GM21723 (cell line): ENCODE results near the gene WWC1.
A peak's percentile ranks its signal among the peaks of the same experiment; 100 is the strongest.

Experiments
- ATAC-seq: cut with Tn5 transposase; IDR thresholded peaks from one replicate; pipeline ENCODE4 v1.9.1; 2021; ENCODE audit warnings: mild to moderate bottlenecking, moderate library complexity; ENCODE audit not compliant: unreplicated experiment

The WWC1 gene

DNA sequence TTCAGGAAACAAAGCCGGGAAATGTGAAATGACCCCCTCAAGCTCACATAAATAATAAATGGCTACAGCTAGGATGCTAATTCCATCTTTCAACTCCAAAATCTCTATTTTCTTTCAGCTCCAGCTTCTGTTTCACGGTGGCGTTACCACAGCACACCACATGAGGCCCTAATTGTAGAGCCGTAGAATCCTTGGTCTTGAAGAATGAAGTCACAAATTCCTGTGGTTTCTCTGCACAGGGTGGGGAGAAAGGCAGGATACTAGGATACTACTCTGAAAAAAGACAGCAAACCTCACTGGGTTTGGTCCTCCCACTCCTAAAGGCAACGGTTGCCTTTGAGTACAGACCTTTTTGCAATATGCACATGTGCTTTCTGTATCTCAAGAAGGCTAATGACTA lies 180.9 kb downstream of the WWC1 start:
- ATAC-seq = no peak

DNA sequence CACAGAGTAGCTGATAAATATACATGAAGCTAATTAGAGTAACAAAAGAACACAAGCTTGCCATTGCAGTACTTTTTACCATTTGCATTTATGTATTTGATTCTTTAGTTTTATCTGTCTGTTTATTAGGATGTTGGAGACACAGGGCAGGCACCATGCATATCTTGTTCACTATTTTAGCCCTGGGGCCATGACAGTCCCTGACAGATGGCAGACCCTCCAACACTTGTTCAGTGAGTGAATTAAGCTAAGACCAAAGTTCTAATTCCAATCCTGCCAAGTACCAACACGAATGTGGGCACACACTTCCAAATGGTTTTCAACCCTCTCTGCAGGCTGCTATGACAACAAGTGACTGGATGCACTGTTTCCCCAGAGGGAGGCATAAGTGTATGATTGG lies 182.9 kb downstream of the WWC1 start:
- ATAC-seq = no peak

- no peak for ATAC-seq
These were observed 185.6 kb downstream of the WWC1 start for GRCh38 chr5:168477060-168477459.

GRCh38 chr5:168479166-168479565 lies 187.7 kb downstream of the WWC1 start:
- ATAC-seq = no peak

GRCh38 chr5:168480601-168481000 lies 189.2 kb downstream of the WWC1 start:
- no peak for ATAC-seq

- ATAC-seq = peak; percentile 93
These were observed 189.9 kb downstream of the WWC1 start for GRCh38 chr5:168481330-168481788.

GRCh38 chr5:168482361-168482760 lies 190.9 kb downstream of the WWC1 start:
- no peak for ATAC-seq

- ATAC-seq = peak; percentile 90
These were observed 194.9 kb downstream of the WWC1 start, which contains the start of gene RARS1 for GRCh38 chr5:168486136-168486879. Gene RARS1, plus strand, starts transcription at chr5:168486471. Its CDS starts 28 bp downstream, at chr5:168486499.

- ATAC-seq = no peak
These were observed 197.6 kb downstream of the WWC1 start for GRCh38 chr5:168489059-168489458.

DNA sequence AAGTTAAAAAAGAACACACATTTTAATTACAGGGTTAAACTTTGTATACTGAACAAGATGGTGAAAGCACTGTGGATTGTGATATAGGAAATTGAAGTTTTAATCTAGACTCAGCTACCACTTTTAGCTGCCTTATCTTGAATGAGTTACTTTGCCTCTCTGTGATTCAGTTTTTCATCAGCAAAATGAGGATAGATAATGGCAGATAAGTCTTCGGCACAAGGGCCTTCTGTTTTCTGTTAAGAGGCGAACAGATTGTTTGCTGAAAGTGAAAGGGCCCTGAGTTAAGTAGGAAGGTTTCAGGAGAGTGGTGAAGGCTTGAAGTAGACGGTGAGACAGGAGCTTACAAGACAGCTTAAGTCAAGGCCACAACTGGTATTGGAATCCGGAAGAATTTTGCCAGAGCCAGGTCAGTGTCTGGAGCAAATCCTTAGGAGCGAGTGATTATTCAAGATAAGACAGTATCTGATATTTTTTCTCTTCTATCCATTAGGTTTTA lies 202.7 kb downstream of the WWC1 start:
- ATAC-seq = no peak

DNA sequence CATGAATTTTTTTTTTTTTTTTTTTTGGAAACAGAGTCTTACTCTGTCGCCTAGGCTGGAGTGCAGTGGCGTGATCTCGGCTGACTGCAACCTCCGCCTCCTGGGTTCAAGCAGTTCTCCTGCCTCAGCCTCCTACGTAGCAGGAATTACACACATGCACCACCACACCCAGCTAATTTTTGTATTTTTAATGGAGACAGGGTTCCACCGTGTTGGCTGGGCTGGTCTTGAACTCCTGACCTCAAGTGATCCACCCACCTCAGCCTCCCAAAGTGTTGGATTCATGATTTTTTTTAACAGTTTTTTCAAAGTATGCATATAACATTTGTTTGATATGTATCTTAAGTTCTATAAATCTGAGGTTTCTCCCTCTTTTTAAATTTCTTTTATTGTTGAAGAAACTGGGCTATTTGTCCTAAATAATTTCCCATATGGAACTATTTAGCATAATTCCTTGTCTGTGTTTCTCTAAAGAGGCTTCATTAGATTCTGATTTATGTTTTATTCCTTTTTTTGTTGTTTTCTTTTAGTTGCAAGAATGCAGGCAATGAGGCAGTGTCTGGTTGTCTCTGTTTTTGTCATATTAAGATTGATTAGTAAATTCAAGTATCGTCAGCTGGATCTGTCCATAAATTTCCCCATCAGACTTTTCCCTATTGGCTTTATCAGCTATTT lies 211.3 kb downstream of the WWC1 start:
- no peak for ATAC-seq

DNA sequence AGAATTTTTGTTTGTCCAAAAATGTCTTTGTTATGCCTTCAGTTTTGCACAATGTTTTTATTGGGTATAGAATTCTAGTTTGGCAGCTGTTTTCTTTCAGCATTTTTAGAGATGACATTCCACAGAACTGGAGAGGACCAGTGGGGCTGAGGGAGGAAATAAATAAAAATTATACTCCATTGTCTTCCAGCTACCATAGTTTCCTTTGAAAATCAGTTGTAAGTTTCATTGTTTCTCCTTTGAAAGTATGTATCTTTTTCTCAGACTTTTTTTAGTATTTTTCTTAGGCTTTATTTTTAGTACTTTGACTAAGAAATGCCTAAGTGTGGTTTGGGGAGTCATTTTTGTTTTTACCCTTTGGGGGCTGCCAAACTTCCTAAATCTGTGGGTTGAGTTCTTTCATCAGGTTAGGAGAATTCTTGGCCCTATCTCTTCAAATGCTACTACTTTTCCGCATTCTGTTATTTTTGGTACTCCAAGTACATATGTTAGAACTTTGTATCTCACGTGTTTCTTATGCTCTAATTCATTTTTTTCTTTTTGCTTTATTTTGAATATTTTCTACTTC lies 222.5 kb downstream of the WWC1 start:
- no peak for ATAC-seq
